ENCODE results near the gene XPO1. TPM values are rescaled to one million over a fixed set of nuclear protein-coding genes. Genes with fewer than 3 reads are reported as not detected.

XPO1 gene
- total and polyA plus RNA-seq, 4 donors = 15.0 to 149 (median 41.3) TPM

DNA sequence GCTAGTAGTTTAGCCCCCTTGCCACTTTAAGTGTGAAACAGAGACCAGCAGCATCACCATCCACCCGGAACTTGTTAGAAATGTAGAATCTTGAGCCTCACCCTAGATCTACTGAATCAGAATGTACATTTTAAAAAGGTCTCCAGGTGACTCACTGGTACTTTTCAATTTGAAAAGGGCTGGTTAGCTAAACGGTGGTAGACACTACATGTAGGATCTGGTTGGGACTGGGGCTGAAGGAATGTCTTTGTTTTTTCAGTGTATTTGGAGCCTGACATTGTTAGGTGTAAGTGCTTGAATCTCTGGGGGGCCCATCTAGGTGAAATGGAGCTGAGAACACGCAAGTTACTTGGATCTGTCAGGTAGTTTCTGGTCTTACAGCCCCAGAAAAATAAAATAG lies 44.0 kb upstream of the XPO1 start:
- Histone ChIP-seq H3K4me3 (ENCODE audit: low read depth in 1 of 3, low read length in 3 of 3) (no peak overlapping the region), H3K9ac (ENCODE audit: low read depth in 1 of 2, low read length in 2 of 2) (no peak overlapping the region), H3K9me3 (ENCODE audit: control insufficient read depth in 4 of 4, low read length in 3 of 4) (no peaks in the 10 kb centered on the region), H3K27ac (ENCODE audit: low read depth in 1 of 2, low read length in 2 of 2) (no peak overlapping the region), H3K36me3 (ENCODE audit: control insufficient read depth in 4 of 4, insufficient read depth in 3 of 4, low read depth in 1 of 4, low read length in 3 of 4) (no peaks in the 10 kb centered on the region), H3K4me1 (ENCODE audit: control insufficient read depth in 4 of 4, insufficient read depth in 4 of 4, low read length in 3 of 4) (no peaks in the 10 kb centered on the region), H3K27me3 (ENCODE audit: control insufficient read depth in 4 of 4, insufficient read depth in 4 of 4, low read length in 3 of 4) (no peaks in the 10 kb centered on the region)
- no peak for DNase-seq (ENCODE audit: low spot score)
- TF ChIP-seq FOXA1 (IDR thresholded peaks at IDR 0.05) (no peak), NR2F2 (IDR thresholded peaks at IDR 0.05) (no peak), ATF3 (IDR thresholded peaks at IDR 0.05) (no peak), EGR1 (IDR thresholded peaks at IDR 0.05; ENCODE audit: low read depth in 2 of 2) (no peak), JUND (IDR thresholded peaks at IDR 0.05) (no peak), TAF1 (conservative IDR thresholded peaks at IDR 0.05) (no peak), SP1 (IDR thresholded peaks at IDR 0.05) (no peak), HNF4G (IDR thresholded peaks at IDR 0.05) (no peak), FOXA2 (IDR thresholded peaks at IDR 0.05) (no peak), ZBTB33 (IDR thresholded peaks at IDR 0.05) (no peak), GABPA (IDR thresholded peaks at IDR 0.05 in 1 of 2, conservative IDR thresholded peaks at IDR 0.05 in 1 of 2) (no peak), HNF4A (conservative IDR thresholded peaks at IDR 0.05) (no peak), RXRA (IDR thresholded peaks at IDR 0.05) (no peak), MAX (IDR thresholded peaks at IDR 0.05) (no peak), YY1 (IDR thresholded peaks at IDR 0.05) (no peak), RAD21 (IDR thresholded peaks at IDR 0.05) (no peak)
- TF ChIP-seq, protein P1, sequence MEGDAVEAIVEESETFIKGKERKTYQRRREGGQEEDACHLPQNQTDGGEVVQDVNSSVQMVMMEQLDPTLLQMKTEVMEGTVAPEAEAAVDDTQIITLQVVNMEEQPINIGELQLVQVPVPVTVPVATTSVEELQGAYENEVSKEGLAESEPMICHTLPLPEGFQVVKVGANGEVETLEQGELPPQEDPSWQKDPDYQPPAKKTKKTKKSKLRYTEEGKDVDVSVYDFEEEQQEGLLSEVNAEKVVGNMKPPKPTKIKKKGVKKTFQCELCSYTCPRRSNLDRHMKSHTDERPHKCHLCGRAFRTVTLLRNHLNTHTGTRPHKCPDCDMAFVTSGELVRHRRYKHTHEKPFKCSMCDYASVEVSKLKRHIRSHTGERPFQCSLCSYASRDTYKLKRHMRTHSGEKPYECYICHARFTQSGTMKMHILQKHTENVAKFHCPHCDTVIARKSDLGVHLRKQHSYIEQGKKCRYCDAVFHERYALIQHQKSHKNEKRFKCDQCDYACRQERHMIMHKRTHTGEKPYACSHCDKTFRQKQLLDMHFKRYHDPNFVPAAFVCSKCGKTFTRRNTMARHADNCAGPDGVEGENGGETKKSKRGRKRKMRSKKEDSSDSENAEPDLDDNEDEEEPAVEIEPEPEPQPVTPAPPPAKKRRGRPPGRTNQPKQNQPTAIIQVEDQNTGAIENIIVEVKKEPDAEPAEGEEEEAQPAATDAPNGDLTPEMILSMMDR (IDR thresholded peaks at IDR 0.05; ENCODE audit: low read depth, low read length, missing input control) = no peak
- TF ChIP-seq, protein P2, sequence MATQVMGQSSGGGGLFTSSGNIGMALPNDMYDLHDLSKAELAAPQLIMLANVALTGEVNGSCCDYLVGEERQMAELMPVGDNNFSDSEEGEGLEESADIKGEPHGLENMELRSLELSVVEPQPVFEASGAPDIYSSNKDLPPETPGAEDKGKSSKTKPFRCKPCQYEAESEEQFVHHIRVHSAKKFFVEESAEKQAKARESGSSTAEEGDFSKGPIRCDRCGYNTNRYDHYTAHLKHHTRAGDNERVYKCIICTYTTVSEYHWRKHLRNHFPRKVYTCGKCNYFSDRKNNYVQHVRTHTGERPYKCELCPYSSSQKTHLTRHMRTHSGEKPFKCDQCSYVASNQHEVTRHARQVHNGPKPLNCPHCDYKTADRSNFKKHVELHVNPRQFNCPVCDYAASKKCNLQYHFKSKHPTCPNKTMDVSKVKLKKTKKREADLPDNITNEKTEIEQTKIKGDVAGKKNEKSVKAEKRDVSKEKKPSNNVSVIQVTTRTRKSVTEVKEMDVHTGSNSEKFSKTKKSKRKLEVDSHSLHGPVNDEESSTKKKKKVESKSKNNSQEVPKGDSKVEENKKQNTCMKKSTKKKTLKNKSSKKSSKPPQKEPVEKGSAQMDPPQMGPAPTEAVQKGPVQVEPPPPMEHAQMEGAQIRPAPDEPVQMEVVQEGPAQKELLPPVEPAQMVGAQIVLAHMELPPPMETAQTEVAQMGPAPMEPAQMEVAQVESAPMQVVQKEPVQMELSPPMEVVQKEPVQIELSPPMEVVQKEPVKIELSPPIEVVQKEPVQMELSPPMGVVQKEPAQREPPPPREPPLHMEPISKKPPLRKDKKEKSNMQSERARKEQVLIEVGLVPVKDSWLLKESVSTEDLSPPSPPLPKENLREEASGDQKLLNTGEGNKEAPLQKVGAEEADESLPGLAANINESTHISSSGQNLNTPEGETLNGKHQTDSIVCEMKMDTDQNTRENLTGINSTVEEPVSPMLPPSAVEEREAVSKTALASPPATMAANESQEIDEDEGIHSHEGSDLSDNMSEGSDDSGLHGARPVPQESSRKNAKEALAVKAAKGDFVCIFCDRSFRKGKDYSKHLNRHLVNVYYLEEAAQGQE (IDR thresholded peaks at IDR 0.05) = no peak
- 78% methylated on average over 3 of the region's 3 CpGs for WGBS
